HepG2 (cell line): ENCODE data around the gene PLEKHG2. TPM values are rescaled to one million over a fixed set of nuclear protein-coding genes. Genes with fewer than 3 reads are reported as not detected.
A peak's percentile ranks its signal among the peaks of the same experiment; 100 is the strongest.

Source experiments
- ATAC-seq: fragments of 200-7000 bp; cut with Tn5 transposase; 3 replicates; pipeline ENCODE4 v1.9.1; 2020; ENCODE audit warnings: mild to moderate bottlenecking, moderate library complexity
- BruUV-seq: library from RNA; stranded (reverse); fragments of 400-500 nt; replicated peaks from 2 replicates; lab custom pipeline; 2021; lab: Mats Ljungman, UMichigan
- CTCF ChIA-PET: fragments of 300-600 bp; formaldehyde crosslinking; extraction: SDS; loops from one replicate; lab custom pipeline; 2021; ENCODE audit warnings: low total read pairs, inconsistent platforms, low intra/inter-chr PET ratio; lab: Yijun Ruan, JAX
- POLR2A ChIA-PET: fragments of 350-600 bp; sonication (Branson Sonifier 250); formaldehyde crosslinking; loops from one replicate; lab custom pipeline; 2020; ENCODE audit warnings: antibody characterized with exemption, inconsistent platforms; lab: Yijun Ruan, JAX
- DNase-seq: peaks from one replicate; pipeline ENCODE4 v3.0.0-alpha.2; 2015; ENCODE audit warnings: low spot score
- FAIRE-seq: peaks from 3 replicates; lab custom pipeline; 2011; peaks lifted over from hg19 to GRCh38; lab: Jason Lieb, UNC
- H2AFZ ChIP-seq: one replicate; pipeline ENCODE4 v1.6.1; 2011; ENCODE audit warnings: low read length, inconsistent platforms
- H3K27ac ChIP-seq: fragments of 300-600 bp; 3 replicates; pipeline ENCODE4 v1.8.0; 2011; ENCODE audit warnings: mixed run types, mild to moderate bottlenecking, mixed read lengths, low read length, inconsistent platforms; ENCODE audit not compliant: insufficient read depth; ENCODE audit errors: extremely low read length
- H3K27me3 ChIP-seq, 2 experiments: fragments of 200-600 bp in 1 of 2; 2 replicates in 1 of 2; 3 replicates in 1 of 2; pipeline versions ENCODE4 v1.6.0 to v1.8.0; 2011; ENCODE audit warnings: low read length in 2 of 2, mild to moderate bottlenecking in 2 of 2, moderate library complexity in 2 of 2, inconsistent platforms in 1 of 2; ENCODE audit not compliant: insufficient read depth in 2 of 2, control insufficient read depth in 1 of 2
- H3K36me3 ChIP-seq, 2 experiments: fragments of 200-600 bp in 1 of 2; replicated peaks in 1 of 2; 2 replicates in 1 of 2; 3 replicates in 1 of 2; pipeline versions ENCODE4 v1.5.1 to v1.8.0; 2011; ENCODE audit warnings: low read length in 2 of 2, inconsistent platforms in 1 of 2; ENCODE audit not compliant: insufficient read depth in 2 of 2, control insufficient read depth in 1 of 2
- H3K4me1 ChIP-seq: 2 replicates; pipeline ENCODE4 v1.5.1; 2012; ENCODE audit warnings: low read length, inconsistent platforms; ENCODE audit not compliant: insufficient read depth
- H3K4me2 ChIP-seq: 2 replicates; pipeline ENCODE4 v1.6.0; 2011; ENCODE audit warnings: low read depth, low read length, inconsistent platforms
- H3K4me3 ChIP-seq, 3 experiments: fragments of 200-600 bp in 1 of 3; sonication (generic), shearing (Covaris generic) in 1 of 3; replicated peaks in 1 of 3; 2 replicates each; pipeline ENCODE4 v1.5.1; 2011 to 2016; ENCODE audit warnings: low read length in 3 of 3, inconsistent platforms in 2 of 3, low read depth in 2 of 3, mild to moderate bottlenecking in 2 of 3, control low read depth in 1 of 3, mixed read lengths in 1 of 3; ENCODE audit not compliant: insufficient read depth in 1 of 3
- H3K79me2 ChIP-seq: one replicate; pipeline ENCODE4 v1.6.1; 2011; ENCODE audit warnings: low read length, inconsistent platforms; ENCODE audit not compliant: insufficient read depth
- H3K9ac ChIP-seq: 2 replicates; pipeline ENCODE4 v1.6.0; 2011; ENCODE audit warnings: mild to moderate bottlenecking, low read depth, low read length, inconsistent platforms; ENCODE audit not compliant: insufficient read depth
- H3K9me3 ChIP-seq: 2 replicates; pipeline ENCODE4 v1.5.1; 2012; ENCODE audit warnings: mild to moderate bottlenecking, low read length
- H4K20me1 ChIP-seq: 2 replicates; pipeline ENCODE4 v1.6.0; 2011; ENCODE audit warnings: inconsistent platforms, mild to moderate bottlenecking, low read length, moderate library complexity; ENCODE audit not compliant: insufficient read depth
- AGO2 ChIP-seq: fragments of 200-400 bp; formaldehyde crosslinking; optimal IDR thresholded peaks from 2 replicates; pipeline ENCODE3; 2017; ENCODE audit warnings: mild to moderate bottlenecking, low read depth, low read length, moderate library complexity
- BORCS8-MEF2B ChIP-seq: sonication (generic); formaldehyde crosslinking; IDR thresholded peaks from 2 replicates; pipeline ENCODE4 v1.8.0; 2022; ENCODE audit warnings: mild to moderate bottlenecking, missing genetic modification reagents
- FOXA1 ChIP-seq, 2 experiments: fragments of 450-650 bp in 1 of 2; sonication (generic) in 1 of 2; formaldehyde crosslinking in 1 of 2; IDR thresholded peaks; 2 replicates each; pipeline versions ENCODE4 v1.4.0 to v1.6.1; 2016 to 2020; ENCODE audit warnings: missing genetic modification reagents in 1 of 2
- HCFC1 ChIP-seq: fragments of 150-350 bp; IDR thresholded peaks from 2 replicates; pipeline ENCODE4 v1.6.1; 2014; ENCODE audit warnings: low read depth, low read length
- JARID2 ChIP-seq: sonication (generic); formaldehyde crosslinking; IDR thresholded peaks from 2 replicates; pipeline ENCODE4 v1.8.1; 2023; ENCODE audit warnings: missing genetic modification reagents, inconsistent platforms; ENCODE audit not compliant: insufficient replicate concordance
- KDM6A ChIP-seq: IDR thresholded peaks from 2 replicates; pipeline ENCODE4 v1.6.1; 2016; ENCODE audit warnings: low read depth
- MEF2D ChIP-seq: sonication (generic); formaldehyde crosslinking; IDR thresholded peaks from 2 replicates; pipeline ENCODE4 v1.5.1; 2020; ENCODE audit warnings: mild to moderate bottlenecking, missing genetic modification reagents
- NFIB ChIP-seq: sonication (generic); formaldehyde crosslinking; IDR thresholded peaks from 2 replicates; pipeline ENCODE4 v1.9.0; 2021; ENCODE audit warnings: missing genetic modification reagents, mild to moderate bottlenecking, borderline replicate concordance
- SRSF9 ChIP-seq: fragments of 200-400 bp; formaldehyde crosslinking; IDR thresholded peaks from 2 replicates; pipeline ENCODE4 v1.6.1; 2018; ENCODE audit warnings: borderline replicate concordance, mild to moderate bottlenecking, low read depth, low read length; ENCODE audit not compliant: insufficient read depth, poor library complexity, severe bottlenecking
- XRCC5 ChIP-seq: fragments of 200-400 bp; formaldehyde crosslinking; optimal IDR thresholded peaks from 2 replicates; pipeline ENCODE3; 2017; ENCODE audit warnings: mild to moderate bottlenecking, low read length
- ZBTB21 ChIP-seq: sonication (generic); formaldehyde crosslinking; IDR thresholded peaks from 2 replicates; pipeline ENCODE4 v1.4.0; 2020; ENCODE audit warnings: missing genetic modification reagents
- ZBTB7A ChIP-seq: sonication (generic); formaldehyde crosslinking; IDR thresholded peaks from 2 replicates; pipeline ENCODE4 v1.8.0; 2022; ENCODE audit warnings: mild to moderate bottlenecking, missing genetic modification reagents
- ZFAT ChIP-seq: sonication (generic); formaldehyde crosslinking; conservative IDR thresholded peaks from 2 replicates; pipeline ENCODE4 v1.8.1; 2023; ENCODE audit warnings: missing genetic modification reagents, inconsistent platforms
- ZFP36L2 ChIP-seq: sonication (generic); formaldehyde crosslinking; IDR thresholded peaks from 2 replicates; pipeline ENCODE4 v1.4.0; 2020; ENCODE audit warnings: missing genetic modification reagents
- ZNF3 ChIP-seq: IDR thresholded peaks from 2 replicates; pipeline ENCODE4 v1.7.0; 2017; ENCODE audit warnings: inconsistent platforms
- ZNF761 ChIP-seq: sonication (generic); formaldehyde crosslinking; conservative IDR thresholded peaks from 2 replicates; pipeline ENCODE4 v1.4.0; 2020; ENCODE audit warnings: mild to moderate bottlenecking, missing genetic modification reagents
- ZNF768 ChIP-seq: sonication (generic); formaldehyde crosslinking; IDR thresholded peaks from 2 replicates; pipeline ENCODE4 v1.4.0; 2020; ENCODE audit warnings: missing genetic modification reagents
- ZNF777 ChIP-seq: sonication (generic); formaldehyde crosslinking; IDR thresholded peaks from 2 replicates; pipeline ENCODE4 v1.4.0; 2020; ENCODE audit warnings: missing genetic modification reagents
- ZNF784 ChIP-seq: sonication (generic); formaldehyde crosslinking; IDR thresholded peaks from 2 replicates; pipeline ENCODE4 v1.5.1; 2020; ENCODE audit warnings: missing genetic modification reagents, mild to moderate bottlenecking, borderline replicate concordance
- ZNF792 ChIP-seq: IDR thresholded peaks from 2 replicates; pipeline ENCODE4 v1.6.1; 2016
- ZNF883 ChIP-seq: sonication (generic); formaldehyde crosslinking; IDR thresholded peaks from 2 replicates; pipeline ENCODE4 v1.5.1; 2020; ENCODE audit warnings: mild to moderate bottlenecking, missing genetic modification reagents; ENCODE audit errors: not compliant biosample characterization
- ZSCAN20 ChIP-seq: sonication (generic); formaldehyde crosslinking; IDR thresholded peaks from 2 replicates; pipeline ENCODE4 v1.4.0; 2020; ENCODE audit warnings: missing genetic modification reagents, mild to moderate bottlenecking, borderline replicate concordance
- WGBS: methylation state at CpG from one replicate; pipeline ENCODE4 v1.1.6; 2017; ENCODE audit warnings: low lambda C conversion rate; 5-methylcytosine and 5-hydroxymethylcytosine counted together
- in situ Hi-C: cut with HindIII; loops from 2 replicates; pipeline ENCODE4 v1.10.0; 2017; ENCODE audit warnings: low pct_unique_long_range_greater_than_20kb; ENCODE audit not compliant: extremely low pct_ligation_motif_present
- intact Hi-C: fragments of 100-400 bp; cut with micrococcal nuclease; formaldehyde crosslinking; loops from one replicate; pipeline ENCODE4 v1.10.0; 2022; ENCODE audit not compliant: unreplicated experiment
- polyA plus RNA-seq, 8 experiments: library from polyadenylated mRNA; depleted of rRNA in 3 of 8; stranded (reverse) in 7 of 8; unstranded in 1 of 8; fragments of >200 nt; fragmentation: Illumina TruSeq in 4 of 8; extraction: Trizol in 4 of 8; gene quantifications; 2 replicates each; pipeline versions ENCODE4 v1.2.1 to v1.2.3, GENCODE V29; 2011 to 2016; ENCODE audit warnings: low read depth in 4 of 8, missing spikeins in 1 of 8, mixed read lengths in 1 of 8; ENCODE audit not compliant: insufficient read depth in 1 of 8
- total RNA-seq, 5 experiments: library from RNA; depleted of rRNA; stranded (reverse); fragments of >200 nt; fragmentation: Illumina TruSeq; extraction: Trizol; gene quantifications; 2 replicates each; pipeline ENCODE4 v1.2.3, GENCODE V29; 2016; ENCODE audit warnings: low read depth in 1 of 5
- TF ChIP-seq, protein P1 (sequence below): sonication (generic); formaldehyde crosslinking; conservative IDR thresholded peaks from 2 replicates; pipeline ENCODE4 v1.4.0; 2020; ENCODE audit warnings: missing genetic modification reagents

Gene PLEKHG2
- total and polyA plus RNA-seq, 2 of the 13 experiments (the other 11 are each of a cell fraction or from before 2014, with no cell fraction given): 3.6 to 6.8 TPM

GRCh38 chr19:39402346-39403300, 9.8 kb upstream of the PLEKHG2 start:
- BruUV-seq: no TSS peak
- DNase-seq (no peak), FAIRE-seq (no peak), ATAC-seq (no peak)
- Histone ChIP-seq H4K20me1 (peaks cover 8% of the 10 kb centered on the region; the same call in 1 of the 2 replicates), H3K36me3 (no peaks in the 10 kb centered on the region), H3K9me3 (no peaks in the 10 kb centered on the region), H3K27me3 (no peaks in the 10 kb centered on the region; a peak in 1 of 5 replicates), H3K79me2 (peaks cover 9% of the 10 kb centered on the region), H3K4me3 (no peak overlapping the region), H3K4me1 (peaks cover 68% of the 10 kb centered on the region), H3K4me2 (peak overlapping the region; percentile 67), H3K9ac (peak overlapping the region; percentile 77; the same call in 1 of the 2 replicates), H3K27ac (peak overlapping the region; percentile 98), H2AFZ (no peak overlapping the region)
- intact Hi-C loops (loop anchor here (5.0 kb wide), 1 partner anchor 1040 kb away; the partner anchor contains the start of gene SERTAD3), in situ Hi-C loops (no loop called here)
- ChIA-PET POLR2A (interaction anchor here (1.4 to 2.7 kb wide), 8 partner anchors 9 to 38 kb away, joined by 3 to 64 read pairs (median 12); partner anchors contain the start of genes MED29, PAF1, PLEKHG2 and RPS16), CTCF (no interaction called here)
- 88% methylated on average over 54 of the region's 59 CpGs for WGBS
- TF ChIP-seq ZSCAN20 (CRISPR knock-in tag) (no peak), ZNF784 (CRISPR knock-in tag) (0 out of 2 replicates have a peak, but pooled peaks have one; percentile 19), SRSF9 (no peak), ZNF777 (CRISPR knock-in tag) (no peak), ZBTB21 (CRISPR knock-in tag) (no peak), FOXA1 (IDR thresholded peaks at IDR 0.05) (no peak), FOXA1 (CRISPR knock-in tag; IDR thresholded peaks at IDR 0.05) (peak; percentile 67), ZNF761 (CRISPR knock-in tag) (no peak), MEF2D (no peak), ZFAT (CRISPR knock-in tag) (no peak), ZBTB7A (CRISPR knock-in tag) (0 out of 2 replicates have a peak, but pooled peaks have one; percentile 12), ZNF883 (CRISPR knock-in tag) (no peak), BORCS8-MEF2B (CRISPR knock-in tag) (no peak), ZFP36L2 (CRISPR knock-in tag) (no peak), ZNF768 (CRISPR knock-in tag) (peak; percentile 10; the same call in 1 of the 2 replicates), HCFC1 (no peak), KDM6A (CRISPR knock-in tag) (no peak), NFIB (CRISPR knock-in tag) (no peak), ZNF3 (CRISPR knock-in tag) (no peak), JARID2 (CRISPR knock-in tag) (no peak), AGO2 (peak; percentile 31), ZNF792 (CRISPR knock-in tag) (no peak), XRCC5 (peak; percentile 5)
- TF ChIP-seq, protein P1, sequence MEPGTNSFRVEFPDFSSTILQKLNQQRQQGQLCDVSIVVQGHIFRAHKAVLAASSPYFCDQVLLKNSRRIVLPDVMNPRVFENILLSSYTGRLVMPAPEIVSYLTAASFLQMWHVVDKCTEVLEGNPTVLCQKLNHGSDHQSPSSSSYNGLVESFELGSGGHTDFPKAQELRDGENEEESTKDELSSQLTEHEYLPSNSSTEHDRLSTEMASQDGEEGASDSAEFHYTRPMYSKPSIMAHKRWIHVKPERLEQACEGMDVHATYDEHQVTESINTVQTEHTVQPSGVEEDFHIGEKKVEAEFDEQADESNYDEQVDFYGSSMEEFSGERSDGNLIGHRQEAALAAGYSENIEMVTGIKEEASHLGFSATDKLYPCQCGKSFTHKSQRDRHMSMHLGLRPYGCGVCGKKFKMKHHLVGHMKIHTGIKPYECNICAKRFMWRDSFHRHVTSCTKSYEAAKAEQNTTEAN: peak; percentile 58; the same call in 1 of the 2 replicates
